Stimulated activated CD8-positive, alpha-beta memory T cell treated with anti-CD3 and anti-CD28 coated beads, Interleukin-12 subunit alpha, Interleukin-12 subunit beta, amount 100 ng/mL, for 1 hour (primary cell): ENCODE data around the gene SH2D7.
"Not testable (repeated sequence)": the region's sequence is repeated elsewhere in the genome, so short reads cannot be mapped to it uniquely, and the experiment has no call there.

Source experiments
- DNase-seq: peaks from one replicate; pipeline ENCODE4 v3.0.0-alpha.2; 2020; ENCODE audit warnings: low read depth

The SH2D7 gene

DNA sequence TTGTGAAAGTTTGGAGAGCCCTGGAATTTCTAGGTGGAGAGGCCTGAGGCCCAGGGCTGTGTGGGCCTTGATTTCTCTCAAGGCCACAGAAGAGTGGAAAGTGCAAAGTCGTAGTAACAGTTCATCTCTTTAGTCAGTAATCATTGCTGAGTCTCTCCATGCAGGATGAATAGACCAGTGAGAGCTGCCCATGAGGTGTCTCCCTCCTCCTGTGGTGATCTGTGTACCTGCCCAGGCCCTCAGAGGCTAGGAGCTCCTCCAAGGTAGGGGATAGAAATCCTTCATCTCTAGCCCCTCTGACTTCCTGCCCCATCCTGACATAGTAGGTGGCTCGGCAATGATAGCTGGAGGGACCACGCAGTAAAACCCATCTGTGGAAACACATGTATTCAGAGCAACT, 50.0 kb downstream of the SH2D7 start:
- DNase-seq: no peak

DNA sequence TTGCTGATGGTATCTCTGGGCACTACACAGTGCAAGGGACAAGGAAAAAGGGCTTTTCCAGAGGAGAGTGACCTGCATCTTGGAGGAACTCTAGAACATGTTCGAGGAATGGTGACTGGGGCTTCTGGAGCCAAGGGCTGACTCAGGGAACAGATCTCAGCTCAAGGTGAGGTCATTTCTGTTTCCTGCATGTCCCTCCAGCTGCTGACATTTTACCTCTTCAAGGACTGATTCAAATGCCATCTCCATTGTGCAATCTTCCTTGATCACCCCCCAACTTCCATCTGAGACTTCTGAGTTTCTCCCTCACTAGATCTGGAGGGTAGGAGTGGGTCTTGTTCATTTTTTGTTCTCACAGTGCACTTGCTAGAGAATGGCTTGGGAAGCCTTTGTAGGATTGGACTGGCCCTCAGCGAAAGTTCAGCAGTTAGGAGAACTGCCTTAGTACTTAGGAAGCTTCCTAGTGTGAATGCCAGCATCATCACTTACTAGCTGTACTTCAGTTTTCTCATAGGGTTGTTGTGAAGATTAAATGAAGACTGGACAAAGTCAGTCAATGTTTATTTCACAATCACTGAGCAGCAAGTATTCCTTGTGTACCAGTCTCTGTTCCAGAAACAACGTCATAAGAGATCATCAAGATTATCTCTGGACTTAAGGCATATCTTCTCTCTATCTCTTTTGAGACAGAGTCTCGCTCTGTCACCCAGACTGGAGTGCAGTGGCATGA, 54.2 kb downstream of the SH2D7 start:
- no peak for DNase-seq

DNA sequence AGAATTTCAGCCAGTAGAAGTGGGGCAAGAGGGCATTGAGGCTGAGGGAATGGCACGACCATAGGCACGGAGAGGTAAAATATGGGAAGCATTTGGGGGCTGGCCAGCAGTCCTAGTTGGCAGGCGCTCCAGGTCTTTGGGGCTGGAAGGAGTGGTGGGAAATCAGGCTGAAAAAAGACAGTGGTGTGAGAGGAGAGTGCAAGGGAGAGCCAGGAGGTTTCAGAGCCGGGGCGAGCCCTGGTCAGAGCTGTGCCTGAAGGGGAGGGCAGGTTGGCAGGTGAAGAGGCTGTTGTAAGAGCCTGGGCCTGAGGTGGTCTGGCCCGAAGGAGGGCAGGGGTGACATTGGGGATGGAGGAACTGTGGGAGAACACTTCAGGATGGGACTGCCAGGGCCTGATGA, 55.2 kb downstream of the SH2D7 start:
- no peak for DNase-seq

DNA sequence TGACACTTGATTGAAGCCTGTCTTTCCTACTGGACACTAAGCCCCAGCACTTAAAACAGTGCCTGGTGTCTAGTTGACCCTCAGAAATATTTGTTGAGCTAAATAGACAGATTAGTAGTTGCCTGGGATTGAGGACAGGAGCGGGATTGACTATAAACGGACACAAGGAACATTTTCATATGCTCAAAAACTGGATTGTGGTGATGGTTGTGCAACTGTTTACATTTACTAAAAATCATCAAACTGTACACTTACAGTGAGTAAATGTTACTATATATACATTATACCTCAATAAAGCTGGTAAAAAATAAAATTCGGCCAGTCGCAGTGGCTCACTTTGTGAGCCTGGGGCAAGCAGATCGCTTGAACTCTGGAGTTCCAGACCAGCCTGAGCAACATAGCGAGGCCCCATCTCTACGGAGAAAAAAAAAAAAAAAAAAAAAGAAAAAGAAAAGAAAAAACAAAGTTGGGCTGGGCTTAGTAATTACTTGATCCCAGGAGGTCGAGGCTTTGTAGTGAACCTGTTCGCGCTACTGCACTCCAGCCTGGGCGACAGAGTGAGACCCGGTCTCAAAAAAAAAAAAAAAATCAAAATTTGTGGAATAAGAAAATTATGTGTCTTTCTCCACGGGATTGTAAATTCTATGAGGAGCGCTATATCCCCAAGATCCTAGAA, 56.2 kb downstream of the SH2D7 start:
- no peak for DNase-seq

DNA sequence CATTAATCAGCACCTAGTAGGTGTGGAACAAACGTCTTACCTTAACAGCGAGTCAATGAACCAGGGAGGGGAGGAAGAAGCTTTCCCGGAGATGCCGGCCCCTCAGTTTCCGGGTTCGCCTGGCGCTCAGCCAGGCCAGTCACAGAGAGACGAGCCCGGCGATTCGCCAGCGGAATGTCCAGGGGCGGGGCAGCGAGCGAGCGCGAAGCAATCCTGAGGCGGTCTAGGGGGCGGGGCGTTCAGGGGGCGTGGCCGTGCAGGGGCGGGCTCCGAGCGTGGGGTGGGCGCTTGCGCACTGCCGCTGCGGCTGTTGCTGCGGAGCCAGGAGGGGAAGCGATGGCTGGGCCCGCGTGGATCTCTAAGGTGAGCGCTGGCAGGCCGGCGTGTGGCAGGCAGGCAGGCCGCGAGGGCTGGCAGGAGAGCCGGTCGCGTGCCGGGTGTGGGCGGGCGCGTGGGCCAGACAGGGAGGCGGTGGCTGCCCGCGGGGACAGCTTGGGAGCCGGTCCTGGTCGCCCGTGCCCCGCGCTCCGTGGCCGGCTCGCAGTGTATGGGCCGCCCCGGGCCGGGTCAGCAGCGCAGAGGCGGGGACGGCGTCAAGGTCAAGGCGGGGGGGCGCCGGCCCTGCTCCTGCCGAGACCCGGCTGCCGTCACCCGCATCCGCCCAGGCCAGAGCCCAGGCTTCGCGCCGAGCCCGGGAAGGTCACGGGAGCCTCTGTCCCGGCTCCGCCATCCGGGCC, 56.9 kb downstream of the SH2D7 start, which contains the start of gene IDH3A:
Gene IDH3A, plus strand, starts transcription at position 295 of the 737 bp plus-strand sequence. Its CDS starts 42 bp downstream, at position 337.
- DNase-seq: peak; percentile 100

DNA sequence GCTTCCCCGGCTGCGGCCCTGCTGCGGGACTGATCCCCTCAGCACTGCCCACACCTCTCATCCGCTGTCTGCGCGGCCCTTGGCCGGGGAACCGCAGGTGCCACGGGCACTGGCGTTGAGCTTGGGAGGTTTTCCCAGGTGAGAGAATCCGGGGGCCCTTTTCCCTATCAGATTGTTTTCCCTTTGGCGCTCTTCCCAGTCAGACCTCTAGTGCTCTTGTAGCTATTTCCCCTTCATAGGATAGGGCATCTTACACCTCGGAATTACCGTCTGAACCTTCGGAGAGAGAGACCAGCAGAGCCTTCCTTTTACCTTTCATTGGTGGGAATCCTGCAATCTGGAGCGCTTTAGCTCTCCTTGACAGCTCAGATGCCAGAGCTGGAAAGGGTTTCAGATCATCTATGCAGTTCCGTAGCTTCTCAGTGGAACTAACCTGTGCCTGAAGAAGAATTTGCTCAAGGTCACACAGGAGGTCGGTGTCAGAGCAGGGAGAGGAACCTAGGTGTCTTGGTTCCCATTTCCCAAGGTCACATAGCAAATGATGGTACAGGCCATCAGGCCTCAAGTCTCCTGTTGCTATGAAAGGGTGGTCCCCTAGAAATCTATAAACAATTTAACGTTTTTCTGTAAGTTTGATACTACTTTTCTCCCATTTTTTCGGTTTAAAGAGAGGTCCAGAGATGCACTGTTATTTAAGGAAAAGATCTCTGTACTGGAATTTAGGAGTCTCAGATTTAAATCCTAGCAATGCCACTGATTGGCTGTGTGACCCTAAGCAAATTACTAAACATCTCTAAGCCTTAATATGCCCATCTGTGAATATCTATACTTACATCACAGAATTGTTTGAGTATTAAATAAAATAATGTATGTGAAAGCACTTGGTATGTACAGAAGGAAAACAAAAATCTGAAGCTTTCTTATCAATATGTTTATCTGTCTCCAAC, 57.7 kb downstream of the SH2D7 start:
- DNase-seq: no peak

DNA sequence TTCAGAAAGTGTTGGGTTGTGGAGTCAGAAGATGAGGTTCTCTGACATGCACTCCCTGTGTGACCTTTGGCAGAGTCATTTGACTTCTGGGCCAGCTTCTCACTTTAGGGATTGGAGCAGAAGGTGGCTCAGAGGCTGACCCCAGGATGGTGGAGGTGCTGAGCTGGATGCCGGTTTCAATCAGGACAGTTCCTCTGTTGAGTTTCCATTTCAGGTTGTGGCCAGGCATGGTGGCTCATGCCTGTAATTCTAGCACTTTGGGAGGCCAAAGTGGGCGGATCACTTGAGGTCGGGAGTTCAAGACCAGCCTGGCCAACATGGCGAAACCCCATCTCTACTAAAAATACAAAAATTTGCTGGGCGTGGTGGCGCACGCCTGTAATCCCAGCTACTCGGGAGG, 58.7 kb downstream of the SH2D7 start:
- DNase-seq: not testable (repeated sequence)
